Measurements from ENCODE around the gene PRSS3. TPM values are rescaled to one million over a fixed set of nuclear protein-coding genes. Genes with fewer than 3 reads are reported as not detected.

PRSS3 gene
- total RNA-seq, 3 donors from 2014 or later (not counting 1 experiment from before 2014, with no cell fraction given): 3.4 TPM; not detected in 2

DNA sequence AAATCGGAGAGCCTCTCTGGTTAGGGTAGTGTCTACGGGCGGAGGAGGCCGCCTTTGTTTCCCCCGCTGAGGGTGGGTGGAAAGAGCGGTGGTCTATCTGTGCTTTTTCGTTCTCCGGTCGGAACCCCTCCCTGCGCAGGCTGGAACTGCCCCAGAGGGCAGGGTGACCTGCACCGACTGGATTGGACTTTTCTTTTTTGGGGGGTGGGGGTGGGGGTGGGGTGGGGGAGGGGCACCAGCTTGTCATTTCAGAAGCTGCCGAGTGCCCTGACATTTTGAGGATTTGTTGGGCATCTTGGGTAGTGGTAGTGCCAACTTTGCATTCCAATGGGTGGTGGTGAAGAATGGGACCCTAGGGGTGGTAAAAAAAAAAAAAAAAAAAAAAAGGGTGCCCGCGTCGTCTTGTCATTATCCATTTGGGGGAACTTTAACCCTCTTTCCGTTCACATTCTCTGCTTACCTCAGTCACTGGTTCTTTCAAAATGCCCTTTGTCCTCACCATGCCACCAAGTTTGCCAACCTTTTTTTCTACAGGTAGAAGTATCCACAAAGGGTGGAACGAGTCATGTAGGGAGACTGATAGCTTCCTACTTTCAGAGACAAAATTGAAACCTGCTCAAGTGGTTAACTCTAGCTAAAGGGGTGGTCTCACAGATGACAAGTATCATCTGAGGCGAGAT lies 22.9 kb downstream of the PRSS3 start:
- Histone ChIP-seq H3K4me1 (ENCODE audit: control insufficient read depth, insufficient read depth, low read length) (peaks cover 35% of the 10 kb centered on the region), H3K36me3 (ENCODE audit: control insufficient read depth, insufficient read depth, low read length) (no peaks in the 10 kb centered on the region), H3K27me3 (ENCODE audit: control insufficient read depth, insufficient read depth, low read length) (no peaks in the 10 kb centered on the region), H3K9me3 (ENCODE audit: control insufficient read depth, insufficient read depth, low read length) (no peaks in the 10 kb centered on the region), H3K4me3 (ENCODE audit: low read length) (peak overlapping the region; percentile 91), H3K27ac (ENCODE audit: low read length) (peak overlapping the region; percentile 98)
- peak overlapping the region; percentile 77 to 90 for H3K27ac Mint-ChIP-seq
- TF ChIP-seq, protein P1, sequence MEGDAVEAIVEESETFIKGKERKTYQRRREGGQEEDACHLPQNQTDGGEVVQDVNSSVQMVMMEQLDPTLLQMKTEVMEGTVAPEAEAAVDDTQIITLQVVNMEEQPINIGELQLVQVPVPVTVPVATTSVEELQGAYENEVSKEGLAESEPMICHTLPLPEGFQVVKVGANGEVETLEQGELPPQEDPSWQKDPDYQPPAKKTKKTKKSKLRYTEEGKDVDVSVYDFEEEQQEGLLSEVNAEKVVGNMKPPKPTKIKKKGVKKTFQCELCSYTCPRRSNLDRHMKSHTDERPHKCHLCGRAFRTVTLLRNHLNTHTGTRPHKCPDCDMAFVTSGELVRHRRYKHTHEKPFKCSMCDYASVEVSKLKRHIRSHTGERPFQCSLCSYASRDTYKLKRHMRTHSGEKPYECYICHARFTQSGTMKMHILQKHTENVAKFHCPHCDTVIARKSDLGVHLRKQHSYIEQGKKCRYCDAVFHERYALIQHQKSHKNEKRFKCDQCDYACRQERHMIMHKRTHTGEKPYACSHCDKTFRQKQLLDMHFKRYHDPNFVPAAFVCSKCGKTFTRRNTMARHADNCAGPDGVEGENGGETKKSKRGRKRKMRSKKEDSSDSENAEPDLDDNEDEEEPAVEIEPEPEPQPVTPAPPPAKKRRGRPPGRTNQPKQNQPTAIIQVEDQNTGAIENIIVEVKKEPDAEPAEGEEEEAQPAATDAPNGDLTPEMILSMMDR (IDR thresholded peaks at IDR 0.05): no peak
- DNase-seq: peak in 1 of 2 donors; percentile 39
- peaks cover 52 to 60% of the 10 kb centered on the region in 2 donors for H3K4me1 Mint-ChIP-seq
- no peaks in the 10 kb centered on the region for H3K27me3 Mint-ChIP-seq (ENCODE audit: low read depth in 2 of 2)
- intact Hi-C loops (cut with micrococcal nuclease): loop anchor here (5.0 kb wide), 2 partner anchors 104 to 559 kb away; partner anchors contain the start of gene MYORG
- no peak for ATAC-seq
- 0% methylated on average over 17 of the region's 18 CpGs for WGBS (ENCODE audit: insufficient coverage)
- H3K36me3 Mint-ChIP-seq: no peaks in the 10 kb centered on the region
- H3K4me3 Mint-ChIP-seq: peak overlapping the region; percentile 93
- H3K9me3 Mint-ChIP-seq: no peaks in the 10 kb centered on the region

DNA sequence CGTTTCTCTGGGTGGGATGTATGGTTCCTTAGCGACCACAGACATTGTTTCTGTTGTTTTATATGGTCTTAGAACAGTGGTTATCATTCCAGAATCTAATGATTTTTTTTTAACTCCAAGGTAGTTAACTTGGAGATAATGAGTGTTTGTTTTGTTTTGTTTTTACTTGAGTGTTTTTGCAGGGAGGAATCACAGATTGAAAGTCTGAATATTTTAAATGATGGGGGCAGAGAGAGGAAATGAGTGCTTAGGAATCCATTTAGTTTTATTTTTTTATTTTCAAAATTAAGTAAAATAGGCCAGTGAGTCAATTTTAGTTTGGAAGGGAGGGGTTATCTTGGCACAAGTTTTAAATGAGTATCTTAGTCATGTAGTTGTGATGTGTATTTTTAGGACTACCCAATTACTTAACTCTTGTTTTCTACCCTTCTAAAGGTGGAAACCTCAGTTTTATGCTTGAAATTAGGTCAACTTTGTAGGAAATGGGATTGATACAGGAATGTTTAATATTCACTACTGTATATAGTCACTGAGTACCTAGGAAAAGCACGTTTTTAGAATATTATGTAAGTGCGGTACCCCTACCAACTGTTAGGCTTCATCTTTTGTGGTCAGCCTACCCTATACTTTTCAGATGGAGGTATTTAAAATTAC lies 23.6 kb downstream of the PRSS3 start:
- TF ChIP-seq, protein P1 (IDR thresholded peaks at IDR 0.05): no peak
- H3K36me3 Mint-ChIP-seq: no peaks in the 10 kb centered on the region
- Histone ChIP-seq H3K27me3 (ENCODE audit: control insufficient read depth, insufficient read depth, low read length) (no peaks in the 10 kb centered on the region), H3K4me1 (ENCODE audit: control insufficient read depth, insufficient read depth, low read length) (peaks cover 32% of the 10 kb centered on the region), H3K9me3 (ENCODE audit: control insufficient read depth, insufficient read depth, low read length) (no peaks in the 10 kb centered on the region), H3K4me3 (ENCODE audit: low read length) (peak overlapping the region; percentile 91), H3K27ac (ENCODE audit: low read length) (peak overlapping the region; percentile 98), H3K36me3 (ENCODE audit: control insufficient read depth, insufficient read depth, low read length) (no peaks in the 10 kb centered on the region)
- peak overlapping the region; percentile 77 to 90 for H3K27ac Mint-ChIP-seq
- H3K4me1 Mint-ChIP-seq: peaks cover 48 to 56% of the 10 kb centered on the region in 2 donors
- H3K4me3 Mint-ChIP-seq: peak overlapping the region; percentile 93
- 0% methylated on average over 2 of the region's 4 CpGs for WGBS (ENCODE audit: insufficient coverage)
- no peaks in the 10 kb centered on the region for H3K9me3 Mint-ChIP-seq
- ATAC-seq: no peak
- intact Hi-C loops (cut with micrococcal nuclease): loop anchor here (5.0 kb wide), 2 partner anchors 103 to 558 kb away; partner anchors contain the start of gene MYORG
- DNase-seq: no peak
- H3K27me3 Mint-ChIP-seq (ENCODE audit: low read depth in 2 of 2): no peaks in the 10 kb centered on the region

DNA sequence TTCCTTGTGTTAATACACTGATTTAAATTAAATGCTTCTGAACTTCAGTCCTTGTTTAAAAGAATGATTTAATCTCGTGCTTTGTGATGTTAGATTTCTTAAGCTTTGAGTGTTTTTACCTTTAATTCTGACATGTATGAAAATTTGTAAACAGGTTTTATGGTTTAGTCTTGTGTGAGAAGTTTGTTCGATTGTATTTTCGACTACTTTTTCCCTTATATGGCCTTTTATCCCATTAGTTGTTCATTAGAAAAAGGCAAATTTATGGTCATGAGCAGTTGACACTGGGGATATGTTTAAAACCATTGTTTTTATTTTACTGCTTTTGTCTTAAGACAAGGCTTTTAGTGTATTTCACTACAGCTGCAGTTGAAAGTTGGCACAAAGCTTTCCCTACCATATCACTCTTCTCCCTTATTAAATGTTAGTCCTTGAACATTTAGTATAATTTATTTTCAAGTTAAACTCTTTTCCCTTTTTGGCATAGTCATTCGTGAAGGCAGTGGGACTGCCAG lies 24.9 kb downstream of the PRSS3 start:
- H3K4me3 ChIP-seq (ENCODE audit: low read length): no peak overlapping the region
- peak overlapping the region; percentile 77 to 90 for H3K27ac Mint-ChIP-seq
- no peaks in the 10 kb centered on the region for H3K27me3 ChIP-seq (ENCODE audit: control insufficient read depth, insufficient read depth, low read length)
- H3K27me3 Mint-ChIP-seq (ENCODE audit: low read depth in 2 of 2): no peaks in the 10 kb centered on the region
- peak overlapping the region; percentile 37 for H3K4me3 Mint-ChIP-seq
- H3K9me3 Mint-ChIP-seq: no peaks in the 10 kb centered on the region
- no peak overlapping the region for H3K27ac ChIP-seq (ENCODE audit: low read length)
- peaks cover 35 to 43% of the 10 kb centered on the region in 2 donors for H3K4me1 Mint-ChIP-seq
- ATAC-seq (no peak), DNase-seq (no peak)
- intact Hi-C loops (cut with micrococcal nuclease): no loop called here
- 50% methylated on average over 1 of the region's 4 CpGs for WGBS (ENCODE audit: insufficient coverage)
- no peaks in the 10 kb centered on the region for H3K36me3 ChIP-seq (ENCODE audit: control insufficient read depth, insufficient read depth, low read length)
- TF ChIP-seq, protein P1 (IDR thresholded peaks at IDR 0.05): no peak
- H3K9me3 ChIP-seq (ENCODE audit: control insufficient read depth, insufficient read depth, low read length): no peaks in the 10 kb centered on the region
- no peaks in the 10 kb centered on the region for H3K36me3 Mint-ChIP-seq
- peaks cover 25% of the 10 kb centered on the region for H3K4me1 ChIP-seq (ENCODE audit: control insufficient read depth, insufficient read depth, low read length)
